A673 (cell line): Measurements from ENCODE around the gene DUOXA1. TPM values are rescaled to one million over a fixed set of nuclear protein-coding genes. Genes with fewer than 3 reads are reported as not detected.

ENCODE experiments used
- BruUV-seq: library from RNA; stranded (reverse); fragments of 400-500 nt; replicated peaks from 2 replicates; lab custom pipeline; 2021; lab: Mats Ljungman, UMichigan
- CTCF ChIA-PET: fragments of 300-600 bp; sonication (Branson Sonifier 250); formaldehyde crosslinking; loops from one replicate; lab custom pipeline; 2022; ENCODE audit warnings: antibody characterized with exemption; lab: Charles Lee
- POLR2A ChIA-PET: fragments of 300-600 bp; sonication (Branson Sonifier 250); formaldehyde crosslinking; loops from one replicate; lab custom pipeline; 2022; ENCODE audit warnings: antibody characterized with exemption; ENCODE audit not compliant: low non-redundant PET; lab: Charles Lee
- DNase-seq: peaks from one replicate; pipeline ENCODE4 v3.0.0-alpha.2; 2015; ENCODE audit warnings: low spot score
- H3K27ac ChIP-seq: fragments of 200-600 bp; sonication (generic); 2 replicates; pipeline ENCODE4 v1.5.1; 2016; ENCODE audit warnings: mixed run types, low read depth, mild to moderate bottlenecking, mixed read lengths, antibody characterized with exemption, low read length; ENCODE audit not compliant: poor library complexity, severe bottlenecking
- H3K27me3 ChIP-seq: fragments of 200-600 bp; sonication (generic); replicated peaks from 2 replicates; pipeline ENCODE4 v1.6.1; 2017; ENCODE audit warnings: mixed run types, low read depth, mild to moderate bottlenecking, mixed read lengths, antibody characterized with exemption, low read length; ENCODE audit not compliant: insufficient read depth, poor library complexity
- H3K36me3 ChIP-seq: fragments of 200-600 bp; sonication (generic); 2 replicates; pipeline ENCODE4 v1.6.1; 2016; ENCODE audit warnings: mixed run types, mild to moderate bottlenecking, mixed read lengths, antibody characterized with exemption, low read length; ENCODE audit not compliant: insufficient read depth, poor library complexity, severe bottlenecking
- H3K4me1 ChIP-seq: fragments of 200-600 bp; sonication (generic); 2 replicates; pipeline ENCODE4 v1.6.1; 2017; ENCODE audit warnings: mixed run types, mild to moderate bottlenecking, mixed read lengths, antibody characterized with exemption, low read length; ENCODE audit not compliant: insufficient read depth, poor library complexity, severe bottlenecking
- H3K4me3 ChIP-seq: fragments of 200-600 bp; sonication (generic); 2 replicates; pipeline ENCODE4 v1.5.1; 2016; ENCODE audit warnings: low read depth, mixed run types, mild to moderate bottlenecking, mixed read lengths, low read length; ENCODE audit not compliant: poor library complexity, severe bottlenecking
- H3K9me3 ChIP-seq: fragments of 200-600 bp; sonication (generic); 2 replicates; pipeline ENCODE4 v1.6.1; 2016; ENCODE audit warnings: mixed run types, low read depth, mild to moderate bottlenecking, mixed read lengths, antibody characterized with exemption, low read length; ENCODE audit not compliant: poor library complexity, severe bottlenecking
- CTCF ChIP-seq: fragments of 300-800, 200-600 bp; sonication (generic); conservative IDR thresholded peaks from 2 replicates; pipeline ENCODE4 v1.5.1; 2017; ENCODE audit warnings: low read depth, mild to moderate bottlenecking, antibody characterized with exemption, low read length, moderate library complexity, mixed read lengths
- EZH2 ChIP-seq: fragments of 200-600 bp; sonication (generic); IDR thresholded peaks from 2 replicates; pipeline ENCODE4 v1.6.1; 2017; ENCODE audit warnings: borderline replicate concordance, low read depth, mild to moderate bottlenecking, mixed read lengths, antibody characterized with exemption, low read length; ENCODE audit not compliant: poor library complexity, severe bottlenecking
- intact Hi-C: fragments of 100-400 bp; cut with micrococcal nuclease; formaldehyde crosslinking; loops from one replicate; pipeline ENCODE4 v1.10.0; 2022; ENCODE audit not compliant: unreplicated experiment
- total RNA-seq: library from RNA; stranded (reverse); gene quantifications from 2 replicates; pipeline ENCODE4 v1.2.3, GENCODE V29; 2021

Gene DUOXA1
- total RNA-seq, 1 experiment from 2014 or later = 0.95 TPM

- BruUV-seq = no TSS peak
- DNase-seq = no peak
- TF ChIP-seq CTCF = no peak
- TF ChIP-seq EZH2 = no peak
- Histone ChIP-seq H3K27me3 (no peaks in the 10 kb centered on the region), H3K4me1 (peaks cover 16% of the 10 kb centered on the region), H3K9me3 (no peaks in the 10 kb centered on the region), H3K27ac (no peak overlapping the region), H3K4me3 (no peak overlapping the region), H3K36me3 (peaks cover 5% of the 10 kb centered on the region)
- CTCF ChIA-PET = interaction anchor here (0.6 to 1.6 kb wide), 14 partner anchors 18 to 294 kb away, joined by 3 to 9 read pairs (median 4); partner anchors contain the start of gene SHF
- intact Hi-C loops = loop anchor here (1.0 to 5.0 kb wide), 3 partner anchors 38 to 449 kb away; a partner anchor contains a TSS
- POLR2A ChIA-PET = no interaction called here
Observed at GRCh38 chr15:45163508-45163856, 33.8 kb upstream of the DUOXA1 start.

GRCh38 chr15:45162771-45163507 is 33.3 kb upstream of the DUOXA1 start:
- peak; percentile 85 for DNase-seq
- H3K27ac ChIP-seq = no peak overlapping the region
- TF ChIP-seq EZH2 (no peak), CTCF (peak; percentile 89)
- intact Hi-C loops = loop anchor here (1.0 to 5.0 kb wide), 3 partner anchors 38 to 449 kb away; a partner anchor contains a TSS
- no TSS peak for BruUV-seq
- H3K36me3 ChIP-seq = peaks cover 3% of the 10 kb centered on the region
- POLR2A ChIA-PET = interaction anchor here (0.5 kb wide), 1 partner anchor 37 kb away, joined by 9 read pairs; no protein-coding TSS in a partner anchor
- no peaks in the 10 kb centered on the region for H3K9me3 ChIP-seq
- H3K27me3 ChIP-seq = no peaks in the 10 kb centered on the region
- H3K4me3 ChIP-seq = no peak overlapping the region
- peaks cover 15% of the 10 kb centered on the region for H3K4me1 ChIP-seq
- CTCF ChIA-PET = interaction anchor here (0.6 to 1.6 kb wide), 18 partner anchors 19 to 451 kb away, joined by 3 to 9 read pairs (median 4); partner anchors contain the start of gene SHF

- Histone ChIP-seq H3K4me3 (no peak overlapping the region), H3K36me3 (no peaks in the 10 kb centered on the region), H3K27me3 (no peaks in the 10 kb centered on the region), H3K9me3 (no peaks in the 10 kb centered on the region), H3K27ac (no peak overlapping the region), H3K4me1 (peaks cover 6% of the 10 kb centered on the region)
- TF ChIP-seq EZH2 (no peak), CTCF (no peak)
- ChIA-PET POLR2A (no interaction called here), CTCF (no interaction called here)
- BruUV-seq = no TSS peak
- intact Hi-C loops = loop anchor here (5.0 kb wide), 2 partner anchors 241 to 451 kb away; a partner anchor contains a TSS
- no peak for DNase-seq
Observed at GRCh38 chr15:45161666-45162065, 32.0 kb upstream of the DUOXA1 start.
